A673 (cell line): Measurements from ENCODE around the gene ZBTB32. TPM values are rescaled to one million over a fixed set of nuclear protein-coding genes. Genes with fewer than 3 reads are reported as not detected.

Experiments used
- BruUV-seq: library from RNA; stranded (reverse); fragments of 400-500 nt; replicated peaks from 2 replicates; lab custom pipeline; 2021; lab: Mats Ljungman, UMichigan
- CTCF ChIA-PET: fragments of 300-600 bp; sonication (Branson Sonifier 250); formaldehyde crosslinking; loops from one replicate; lab custom pipeline; 2022; ENCODE audit warnings: antibody characterized with exemption; lab: Charles Lee
- POLR2A ChIA-PET: fragments of 300-600 bp; sonication (Branson Sonifier 250); formaldehyde crosslinking; loops from one replicate; lab custom pipeline; 2022; ENCODE audit warnings: antibody characterized with exemption; ENCODE audit not compliant: low non-redundant PET; lab: Charles Lee
- DNase-seq: peaks from one replicate; pipeline ENCODE4 v3.0.0-alpha.2; 2015; ENCODE audit warnings: low spot score
- H3K27ac ChIP-seq: fragments of 200-600 bp; sonication (generic); 2 replicates; pipeline ENCODE4 v1.5.1; 2016; ENCODE audit warnings: mixed run types, low read depth, mild to moderate bottlenecking, mixed read lengths, antibody characterized with exemption, low read length; ENCODE audit not compliant: poor library complexity, severe bottlenecking
- H3K27me3 ChIP-seq: fragments of 200-600 bp; sonication (generic); replicated peaks from 2 replicates; pipeline ENCODE4 v1.6.1; 2017; ENCODE audit warnings: mixed run types, low read depth, mild to moderate bottlenecking, mixed read lengths, antibody characterized with exemption, low read length; ENCODE audit not compliant: insufficient read depth, poor library complexity
- H3K36me3 ChIP-seq: fragments of 200-600 bp; sonication (generic); 2 replicates; pipeline ENCODE4 v1.6.1; 2016; ENCODE audit warnings: mixed run types, mild to moderate bottlenecking, mixed read lengths, antibody characterized with exemption, low read length; ENCODE audit not compliant: insufficient read depth, poor library complexity, severe bottlenecking
- H3K4me1 ChIP-seq: fragments of 200-600 bp; sonication (generic); 2 replicates; pipeline ENCODE4 v1.6.1; 2017; ENCODE audit warnings: mixed run types, mild to moderate bottlenecking, mixed read lengths, antibody characterized with exemption, low read length; ENCODE audit not compliant: insufficient read depth, poor library complexity, severe bottlenecking
- H3K4me3 ChIP-seq: fragments of 200-600 bp; sonication (generic); 2 replicates; pipeline ENCODE4 v1.5.1; 2016; ENCODE audit warnings: low read depth, mixed run types, mild to moderate bottlenecking, mixed read lengths, low read length; ENCODE audit not compliant: poor library complexity, severe bottlenecking
- H3K9me3 ChIP-seq: fragments of 200-600 bp; sonication (generic); 2 replicates; pipeline ENCODE4 v1.6.1; 2016; ENCODE audit warnings: mixed run types, low read depth, mild to moderate bottlenecking, mixed read lengths, antibody characterized with exemption, low read length; ENCODE audit not compliant: poor library complexity, severe bottlenecking
- EZH2 ChIP-seq: fragments of 200-600 bp; sonication (generic); IDR thresholded peaks from 2 replicates; pipeline ENCODE4 v1.6.1; 2017; ENCODE audit warnings: borderline replicate concordance, low read depth, mild to moderate bottlenecking, mixed read lengths, antibody characterized with exemption, low read length; ENCODE audit not compliant: poor library complexity, severe bottlenecking
- intact Hi-C: fragments of 100-400 bp; cut with micrococcal nuclease; formaldehyde crosslinking; loops from one replicate; pipeline ENCODE4 v1.10.0; 2022; ENCODE audit not compliant: unreplicated experiment
- total RNA-seq: library from RNA; stranded (reverse); gene quantifications from 2 replicates; pipeline ENCODE4 v1.2.3, GENCODE V29; 2021
- TF ChIP-seq, protein P1 (sequence below): fragments of 300-800, 200-600 bp; sonication (generic); conservative IDR thresholded peaks from 2 replicates; pipeline ENCODE4 v1.5.1; 2017; ENCODE audit warnings: low read depth, mild to moderate bottlenecking, antibody characterized with exemption, low read length, moderate library complexity, mixed read lengths

The ZBTB32 gene
- total RNA-seq, 1 experiment from 2014 or later: not detected

DNA sequence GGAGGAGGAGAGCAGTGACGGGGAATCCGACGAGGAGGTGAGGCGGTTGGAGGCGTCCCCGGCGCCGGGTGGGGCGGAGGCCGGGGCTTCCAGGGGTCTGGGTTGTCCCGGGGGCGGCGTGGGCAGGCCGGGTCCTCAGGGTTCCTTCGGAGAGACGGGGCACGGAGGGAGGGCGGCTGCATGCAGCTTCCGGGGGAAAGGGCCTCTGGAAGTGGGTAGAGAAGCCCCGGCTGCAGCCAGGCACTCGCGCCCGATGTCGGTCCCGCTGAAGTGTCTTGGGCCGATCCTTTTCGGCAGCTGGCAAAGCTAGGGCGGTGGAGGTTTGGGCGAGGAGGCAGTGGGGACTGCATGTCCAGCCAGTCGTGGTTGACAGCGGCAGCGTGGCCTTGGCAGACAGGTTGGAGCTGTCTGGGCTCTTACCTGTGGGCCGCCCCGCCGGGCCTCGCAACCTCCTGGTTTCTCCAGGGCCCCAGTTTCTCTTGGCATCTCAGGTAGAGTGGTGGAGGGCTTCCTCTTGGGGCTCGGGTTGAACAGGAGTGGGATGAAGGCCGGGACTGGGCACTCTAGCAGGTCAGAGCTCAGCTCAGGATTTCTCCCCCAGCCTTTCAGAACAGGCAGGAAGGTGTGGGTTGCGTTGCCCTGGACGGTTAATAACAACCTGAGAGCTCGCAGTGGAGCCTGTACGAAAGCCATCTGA, 14.1 kb downstream of the ZBTB32 start:
- ChIA-PET CTCF (no interaction called here), POLR2A (no interaction called here)
- peak overlapping the region; percentile 96 for H3K4me3 ChIP-seq
- peak; percentile 35 for DNase-seq
- no peak for TF ChIP-seq EZH2
- TF ChIP-seq, protein P1, sequence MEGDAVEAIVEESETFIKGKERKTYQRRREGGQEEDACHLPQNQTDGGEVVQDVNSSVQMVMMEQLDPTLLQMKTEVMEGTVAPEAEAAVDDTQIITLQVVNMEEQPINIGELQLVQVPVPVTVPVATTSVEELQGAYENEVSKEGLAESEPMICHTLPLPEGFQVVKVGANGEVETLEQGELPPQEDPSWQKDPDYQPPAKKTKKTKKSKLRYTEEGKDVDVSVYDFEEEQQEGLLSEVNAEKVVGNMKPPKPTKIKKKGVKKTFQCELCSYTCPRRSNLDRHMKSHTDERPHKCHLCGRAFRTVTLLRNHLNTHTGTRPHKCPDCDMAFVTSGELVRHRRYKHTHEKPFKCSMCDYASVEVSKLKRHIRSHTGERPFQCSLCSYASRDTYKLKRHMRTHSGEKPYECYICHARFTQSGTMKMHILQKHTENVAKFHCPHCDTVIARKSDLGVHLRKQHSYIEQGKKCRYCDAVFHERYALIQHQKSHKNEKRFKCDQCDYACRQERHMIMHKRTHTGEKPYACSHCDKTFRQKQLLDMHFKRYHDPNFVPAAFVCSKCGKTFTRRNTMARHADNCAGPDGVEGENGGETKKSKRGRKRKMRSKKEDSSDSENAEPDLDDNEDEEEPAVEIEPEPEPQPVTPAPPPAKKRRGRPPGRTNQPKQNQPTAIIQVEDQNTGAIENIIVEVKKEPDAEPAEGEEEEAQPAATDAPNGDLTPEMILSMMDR: no peak
- peak overlapping the region; percentile 90 for H3K27ac ChIP-seq
- no peaks in the 10 kb centered on the region for H3K9me3 ChIP-seq
- no TSS peak for BruUV-seq
- intact Hi-C loops: no loop called here
- no peaks in the 10 kb centered on the region for H3K27me3 ChIP-seq
- H3K4me1 ChIP-seq: peaks cover 8% of the 10 kb centered on the region
- peaks cover 30% of the 10 kb centered on the region for H3K36me3 ChIP-seq

- CTCF ChIA-PET: no interaction called here
- no peaks in the 10 kb centered on the region for H3K9me3 ChIP-seq
- peaks cover 8% of the 10 kb centered on the region for H3K4me1 ChIP-seq
- peak overlapping the region; percentile 90 for H3K27ac ChIP-seq
- peaks cover 41% of the 10 kb centered on the region for H3K36me3 ChIP-seq
- intact Hi-C loops: no loop called here
- no peaks in the 10 kb centered on the region for H3K27me3 ChIP-seq
- no peak for DNase-seq
- TF ChIP-seq, protein P1: no peak
- no peak for TF ChIP-seq EZH2
- H3K4me3 ChIP-seq: peak overlapping the region; percentile 96
- POLR2A ChIA-PET: no interaction called here
- BruUV-seq: TSS peak; percentile 31
Measured at GRCh38 chr19:35719402-35720162, 15.2 kb downstream of the ZBTB32 start.

GRCh38 chr19:35720163-35720524, 15.8 kb downstream of the ZBTB32 start:
- Histone ChIP-seq H3K9me3 (no peaks in the 10 kb centered on the region), H3K27ac (no peak overlapping the region), H3K27me3 (no peaks in the 10 kb centered on the region), H3K4me1 (peaks cover 8% of the 10 kb centered on the region), H3K36me3 (peaks cover 47% of the 10 kb centered on the region), H3K4me3 (no peak overlapping the region)
- DNase-seq: no peak
- no TSS peak for BruUV-seq
- no peak for TF ChIP-seq EZH2
- TF ChIP-seq, protein P1: no peak
- POLR2A ChIA-PET: no interaction called here
- intact Hi-C loops: no loop called here
- CTCF ChIA-PET: no interaction called here
